Measurements from ENCODE around the gene FITM1. TPM values are rescaled to one million over a fixed set of nuclear protein-coding genes. Genes with fewer than 3 reads are reported as not detected.

The FITM1 gene
- total RNA-seq, 1 experiment from 2014 or later, result 0.55 TPM

DNA sequence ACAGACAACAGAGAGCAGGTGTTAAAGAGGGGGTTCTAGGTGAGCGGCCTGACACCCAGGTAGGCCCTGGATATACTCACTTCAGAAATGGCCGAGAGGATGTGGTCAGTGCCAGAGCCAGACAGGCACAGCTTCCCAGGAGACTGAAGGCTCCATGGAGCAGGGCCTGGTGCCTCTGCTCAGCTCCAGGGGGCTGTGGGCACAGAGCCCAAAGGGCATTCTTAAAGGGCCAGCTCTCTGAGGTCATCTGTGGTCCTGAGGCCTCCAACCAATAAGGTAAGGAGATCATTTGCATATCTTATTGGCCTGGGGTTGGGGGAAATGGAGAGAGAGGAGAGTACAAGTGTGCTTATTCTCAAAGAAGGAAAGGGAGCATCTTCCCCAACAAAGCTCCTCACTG lies 46.0 kb upstream of the FITM1 start:
- intact Hi-C loops (cut with micrococcal nuclease), result no loop called here
- ATAC-seq (no peak), DNase-seq (no peak)
- POLR2A ChIA-PET (ENCODE audit: unreplicated experiment), result no interaction called here
- Histone ChIP-seq H3K4me1 (ENCODE audit: insufficient read depth, low read length) (peaks cover 12% of the 10 kb centered on the region), H3K79me2 (ENCODE audit: low read length) (no peaks in the 10 kb centered on the region), H3K4me3 (ENCODE audit: low read length) (no peak overlapping the region), H3K9me2 (replicated peaks; ENCODE audit: low read length) (no peaks in the 10 kb centered on the region), H3K4me2 (ENCODE audit: low read length) (no peak overlapping the region), H3K9me3 (ENCODE audit: low read length) (no peaks in the 10 kb centered on the region), H3K9ac (ENCODE audit: low read length) (no peak overlapping the region), H3K27me3 (ENCODE audit: low read length) (no peaks in the 10 kb centered on the region), H3K27ac (ENCODE audit: low read length) (no peak overlapping the region), H3F3A (ENCODE audit: low read length, unreplicated experiment) (no peaks in the 10 kb centered on the region), H3K36me3 (ENCODE audit: low read depth, low read length) (no peaks in the 10 kb centered on the region), H2AFZ (ENCODE audit: low read length) (no peak overlapping the region), H4K20me1 (ENCODE audit: low read length) (no peaks in the 10 kb centered on the region)
- no TSS peak for BruUV-seq (replicated peaks)
- CTCF ChIA-PET, result no interaction called here
- TF ChIP-seq EZH2phosphoT487 (IDR thresholded peaks at IDR 0.05; ENCODE audit: borderline replicate concordance, low read length) (no peak), EZH2 (IDR thresholded peaks at IDR 0.05; ENCODE audit: low read length, unreplicated experiment) (no peak)

DNA sequence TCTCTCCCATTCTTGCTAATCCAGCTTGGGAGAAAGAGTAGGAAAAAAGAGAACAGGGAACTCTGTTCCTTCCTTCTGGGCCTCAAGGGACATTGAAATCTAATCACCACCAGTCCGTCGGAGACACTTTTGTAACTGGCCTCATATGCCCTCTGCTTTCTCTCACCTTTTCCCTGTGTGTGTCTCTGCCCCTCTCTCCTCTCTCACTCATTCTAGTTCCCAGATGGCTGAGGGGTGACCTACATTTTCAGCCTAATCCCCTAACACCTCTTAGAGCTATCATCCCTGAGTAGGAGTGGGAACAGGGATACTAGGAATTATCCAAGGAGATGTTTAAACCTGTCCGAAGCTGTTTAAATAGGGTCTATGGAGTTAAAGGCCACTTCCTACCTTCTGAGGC lies 45.2 kb upstream of the FITM1 start:
- no TSS peak for BruUV-seq (replicated peaks)
- Histone ChIP-seq H3K27ac (ENCODE audit: low read length) (no peak overlapping the region), H4K20me1 (ENCODE audit: low read length) (no peaks in the 10 kb centered on the region), H3K4me2 (ENCODE audit: low read length) (no peak overlapping the region), H3K79me2 (ENCODE audit: low read length) (no peaks in the 10 kb centered on the region), H3F3A (ENCODE audit: low read length, unreplicated experiment) (no peaks in the 10 kb centered on the region), H3K4me3 (ENCODE audit: low read length) (no peak overlapping the region), H3K9ac (ENCODE audit: low read length) (no peak overlapping the region), H3K4me1 (ENCODE audit: insufficient read depth, low read length) (peaks cover 12% of the 10 kb centered on the region), H3K27me3 (ENCODE audit: low read length) (no peaks in the 10 kb centered on the region), H3K9me2 (replicated peaks; ENCODE audit: low read length) (no peaks in the 10 kb centered on the region), H3K36me3 (ENCODE audit: low read depth, low read length) (no peaks in the 10 kb centered on the region), H2AFZ (ENCODE audit: low read length) (no peak overlapping the region), H3K9me3 (ENCODE audit: low read length) (no peaks in the 10 kb centered on the region)
- ChIA-PET CTCF (no interaction called here), POLR2A (ENCODE audit: unreplicated experiment) (no interaction called here)
- TF ChIP-seq EZH2phosphoT487 (IDR thresholded peaks at IDR 0.05; ENCODE audit: borderline replicate concordance, low read length), result no peak
- TF ChIP-seq EZH2 (IDR thresholded peaks at IDR 0.05; ENCODE audit: low read length, unreplicated experiment), result no peak
- TF ChIP-seq, protein P1, sequence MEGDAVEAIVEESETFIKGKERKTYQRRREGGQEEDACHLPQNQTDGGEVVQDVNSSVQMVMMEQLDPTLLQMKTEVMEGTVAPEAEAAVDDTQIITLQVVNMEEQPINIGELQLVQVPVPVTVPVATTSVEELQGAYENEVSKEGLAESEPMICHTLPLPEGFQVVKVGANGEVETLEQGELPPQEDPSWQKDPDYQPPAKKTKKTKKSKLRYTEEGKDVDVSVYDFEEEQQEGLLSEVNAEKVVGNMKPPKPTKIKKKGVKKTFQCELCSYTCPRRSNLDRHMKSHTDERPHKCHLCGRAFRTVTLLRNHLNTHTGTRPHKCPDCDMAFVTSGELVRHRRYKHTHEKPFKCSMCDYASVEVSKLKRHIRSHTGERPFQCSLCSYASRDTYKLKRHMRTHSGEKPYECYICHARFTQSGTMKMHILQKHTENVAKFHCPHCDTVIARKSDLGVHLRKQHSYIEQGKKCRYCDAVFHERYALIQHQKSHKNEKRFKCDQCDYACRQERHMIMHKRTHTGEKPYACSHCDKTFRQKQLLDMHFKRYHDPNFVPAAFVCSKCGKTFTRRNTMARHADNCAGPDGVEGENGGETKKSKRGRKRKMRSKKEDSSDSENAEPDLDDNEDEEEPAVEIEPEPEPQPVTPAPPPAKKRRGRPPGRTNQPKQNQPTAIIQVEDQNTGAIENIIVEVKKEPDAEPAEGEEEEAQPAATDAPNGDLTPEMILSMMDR (conservative IDR thresholded peaks at IDR 0.05; ENCODE audit: low read depth, low read length), result no peak
- no peak for DNase-seq
- ATAC-seq, result no peak
- intact Hi-C loops (cut with micrococcal nuclease), result no loop called here

DNA sequence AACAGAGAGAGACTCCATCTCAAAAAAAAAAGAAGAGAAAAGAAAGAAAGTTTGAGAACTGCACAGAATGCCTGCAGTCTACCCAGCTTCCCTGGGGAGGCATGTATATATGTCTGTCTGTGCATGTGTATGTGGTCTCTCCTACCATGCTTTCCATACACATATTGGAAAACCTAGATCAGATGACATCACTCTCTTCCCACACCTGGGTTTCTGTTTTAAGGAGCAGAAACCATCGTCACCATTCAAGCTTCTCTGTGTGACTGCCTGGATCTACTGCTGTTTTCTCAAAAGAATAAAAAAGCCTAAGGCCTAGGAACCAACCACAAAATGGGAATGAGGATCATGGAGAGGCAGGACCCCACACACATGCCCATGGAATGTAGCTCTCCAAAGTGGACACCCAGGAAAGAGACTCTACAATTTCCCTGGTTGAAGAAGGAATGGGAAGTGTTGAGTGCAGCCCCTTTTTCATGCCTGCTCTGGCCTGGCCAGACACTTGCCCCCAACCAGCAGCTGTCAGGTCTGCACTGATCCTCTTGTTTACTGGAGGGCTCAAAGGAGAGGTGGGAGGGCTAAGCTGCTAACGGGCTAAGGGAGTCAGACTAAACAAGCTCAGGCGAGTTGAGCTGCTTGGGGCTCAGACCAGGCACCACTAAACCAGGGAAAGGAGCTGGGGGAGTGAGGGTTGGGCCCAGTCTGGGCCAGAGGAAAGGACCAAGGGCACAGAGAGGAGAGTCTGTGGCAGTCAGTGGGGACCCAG lies 44.1 kb upstream of the FITM1 start:
- POLR2A ChIA-PET (ENCODE audit: unreplicated experiment), result no interaction called here
- H3K9me3 ChIP-seq (ENCODE audit: low read length), result no peaks in the 10 kb centered on the region

More for the DNA sequence above, 44.1 kb upstream of the FITM1 start:
- no peak overlapping the region for H3K4me3 ChIP-seq (ENCODE audit: low read length)
- H3K27ac ChIP-seq (ENCODE audit: low read length), result no peak overlapping the region
- DNase-seq, result no peak
- H3K9me2 ChIP-seq (replicated peaks; ENCODE audit: low read length), result no peaks in the 10 kb centered on the region
- no peak overlapping the region for H2AFZ ChIP-seq (ENCODE audit: low read length)
- BruUV-seq (replicated peaks), result no TSS peak
- no peak for ATAC-seq
- no peaks in the 10 kb centered on the region for H3K79me2 ChIP-seq (ENCODE audit: low read length)
- H3F3A ChIP-seq (ENCODE audit: low read length, unreplicated experiment), result no peaks in the 10 kb centered on the region
- intact Hi-C loops (cut with micrococcal nuclease), result no loop called here
- no peak overlapping the region for H3K4me2 ChIP-seq (ENCODE audit: low read length)
- peaks cover 4% of the 10 kb centered on the region for H3K4me1 ChIP-seq (ENCODE audit: insufficient read depth, low read length)
- CTCF ChIA-PET, result no interaction called here
- H3K36me3 ChIP-seq (ENCODE audit: low read depth, low read length), result no peaks in the 10 kb centered on the region
- TF ChIP-seq EZH2phosphoT487 (IDR thresholded peaks at IDR 0.05; ENCODE audit: borderline replicate concordance, low read length) (no peak), EZH2 (IDR thresholded peaks at IDR 0.05; ENCODE audit: low read length, unreplicated experiment) (no peak)
- TF ChIP-seq, protein P1 (conservative IDR thresholded peaks at IDR 0.05; ENCODE audit: low read depth, low read length), result no peak
- no peaks in the 10 kb centered on the region for H3K27me3 ChIP-seq (ENCODE audit: low read length)
- H4K20me1 ChIP-seq (ENCODE audit: low read length), result no peaks in the 10 kb centered on the region
- H3K9ac ChIP-seq (ENCODE audit: low read length), result no peak overlapping the region

All from PC-3 (cell line).